ENCODE data around the gene RBM28.

- TF ChIP-seq CTCF (IDR thresholded peaks at IDR 0.05) (no peak), POLR2AphosphoS5 (IDR thresholded peaks at IDR 0.05) (no peak)
These were observed 16.2 kb upstream of the RBM28 start for GRCh38 chr7:128359939-128360338.
